HG03378 (cell line): ENCODE measurements around the gene KRTAP12-2.
"Not testable (repeated sequence)": the region's sequence is repeated elsewhere in the genome, so short reads cannot be mapped to it uniquely, and the experiment has no call there.

Experiments
- ATAC-seq: cut with Tn5 transposase; IDR thresholded peaks from one replicate; pipeline ENCODE4 v1.9.1; 2021; ENCODE audit warnings: mild to moderate bottlenecking, moderate library complexity; ENCODE audit not compliant: unreplicated experiment

The KRTAP12-2 gene

DNA sequence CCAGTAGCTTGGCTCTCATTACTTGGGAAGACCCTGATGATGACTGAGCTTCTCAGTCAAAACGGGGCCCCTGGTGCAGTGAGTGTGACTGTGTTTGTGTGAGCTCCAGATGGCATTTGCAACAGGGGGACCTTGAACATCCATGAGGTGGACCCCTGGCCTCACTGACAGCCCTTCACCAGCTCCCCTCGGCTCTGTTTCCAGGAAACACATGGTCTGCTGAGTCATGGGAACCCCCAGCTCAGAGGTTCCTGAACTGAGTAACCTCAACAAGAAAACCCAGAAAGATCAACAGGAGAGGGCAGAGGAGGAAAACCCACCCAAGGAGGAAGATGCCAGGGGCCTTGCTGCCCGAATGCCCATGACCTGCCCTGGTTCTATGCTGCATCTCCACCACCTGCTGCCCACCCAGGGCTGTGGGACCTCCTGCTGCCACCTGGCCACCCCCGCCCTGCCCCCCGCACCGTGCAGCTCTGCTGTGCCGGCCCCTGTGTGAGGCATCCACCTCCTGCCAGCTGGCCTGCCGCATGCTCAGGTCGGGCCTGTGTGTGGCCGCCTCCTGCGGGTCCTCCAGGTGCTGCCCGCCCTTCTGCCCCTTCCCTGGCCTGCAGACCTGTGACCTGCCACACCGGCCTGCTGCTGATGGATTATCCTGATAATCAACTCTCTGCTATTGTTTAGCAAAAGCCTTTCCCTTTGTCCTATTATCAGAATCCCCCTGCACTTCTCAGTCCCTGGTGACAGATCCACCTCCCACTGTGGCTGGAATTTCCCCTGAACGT lies 19.5 kb upstream of the KRTAP12-2 start:
- ATAC-seq, result no peak

DNA sequence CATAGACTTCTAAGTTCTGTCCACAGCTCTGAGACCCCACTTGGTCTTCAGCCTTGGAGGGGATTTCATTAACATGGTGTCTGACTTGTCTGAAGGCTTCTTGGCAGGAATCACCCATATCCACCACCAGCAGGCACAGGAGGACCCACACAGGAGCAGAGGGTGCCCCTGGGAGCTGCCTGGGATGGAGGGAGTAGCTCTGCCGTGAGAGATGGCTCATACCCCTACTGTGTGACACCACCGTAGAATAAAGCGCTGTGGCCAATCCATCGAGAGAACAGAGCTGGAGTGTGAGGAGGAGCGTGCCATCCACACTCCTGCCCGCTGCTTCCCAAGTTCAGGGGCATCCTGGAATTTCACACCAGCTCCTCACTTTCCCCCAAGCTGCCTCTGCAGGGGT lies 18.3 kb upstream of the KRTAP12-2 start:
- ATAC-seq, result not testable (repeated sequence)

DNA sequence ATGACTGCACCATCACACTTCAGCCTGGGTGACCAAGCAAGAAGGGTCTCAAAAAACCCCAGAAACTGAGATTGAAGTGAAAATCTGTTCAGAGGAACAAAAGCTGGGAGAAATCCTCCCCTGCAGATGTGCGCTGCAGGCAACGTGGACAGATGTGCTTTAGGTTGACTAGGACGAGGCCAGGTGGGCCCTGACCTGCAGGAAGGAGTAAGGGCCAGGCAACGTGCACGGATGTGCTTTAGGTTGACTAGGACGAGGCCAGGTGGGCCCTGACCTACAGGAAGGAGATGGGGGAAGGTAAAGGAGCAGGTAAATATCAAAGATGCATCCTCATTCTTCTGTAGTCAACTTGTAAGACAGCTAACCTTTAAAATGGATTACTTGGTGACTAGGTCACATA lies 17.8 kb upstream of the KRTAP12-2 start:
- ATAC-seq, result no peak

DNA sequence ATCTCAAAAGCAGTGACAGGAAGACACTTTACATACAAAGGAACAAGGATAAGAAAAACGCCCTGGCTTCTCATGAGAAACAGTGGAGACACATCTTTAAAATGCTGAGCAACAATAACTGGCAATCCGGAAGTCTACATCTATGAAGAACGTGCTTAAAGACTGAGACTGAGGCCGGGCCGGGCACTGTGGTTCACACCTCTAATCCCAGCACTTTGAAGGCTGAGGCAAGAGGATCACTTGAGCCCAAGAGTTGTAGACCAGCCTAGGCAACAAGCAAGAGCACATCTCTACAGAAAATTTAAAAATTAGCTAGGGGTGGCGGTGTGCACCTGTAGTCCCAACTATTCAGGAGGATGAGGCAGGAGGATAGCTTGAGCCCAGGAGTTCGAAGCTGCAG lies 17.4 kb upstream of the KRTAP12-2 start:
- no peak for ATAC-seq

DNA sequence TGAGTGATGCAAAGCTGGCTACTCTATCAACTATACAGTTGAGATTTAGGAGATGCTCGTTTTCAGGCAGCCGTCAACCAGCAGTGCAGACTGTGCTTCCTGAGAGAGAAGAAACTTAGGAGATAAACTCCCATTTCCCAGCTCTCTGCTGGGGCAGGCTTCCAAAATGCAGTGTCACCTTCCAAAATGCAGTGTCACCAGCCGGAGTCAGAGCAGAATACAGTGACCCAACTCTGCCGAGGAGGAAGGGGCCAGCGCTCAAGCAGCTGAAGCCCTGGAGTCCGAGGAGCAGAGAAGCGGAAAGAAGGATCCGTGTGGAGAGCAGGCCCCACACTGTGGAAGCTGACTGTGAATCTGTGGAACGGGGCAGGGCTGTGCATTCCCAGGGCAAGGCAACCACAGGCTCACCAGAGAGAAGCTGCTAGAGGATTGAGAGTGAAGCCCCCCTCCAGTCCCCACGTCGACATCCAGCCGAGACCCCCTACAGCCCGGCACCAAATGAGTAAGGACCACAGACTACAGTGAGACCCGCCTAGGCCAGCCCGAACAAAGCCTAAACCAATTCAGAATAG lies 15.9 kb upstream of the KRTAP12-2 start:
- ATAC-seq, result no peak

DNA sequence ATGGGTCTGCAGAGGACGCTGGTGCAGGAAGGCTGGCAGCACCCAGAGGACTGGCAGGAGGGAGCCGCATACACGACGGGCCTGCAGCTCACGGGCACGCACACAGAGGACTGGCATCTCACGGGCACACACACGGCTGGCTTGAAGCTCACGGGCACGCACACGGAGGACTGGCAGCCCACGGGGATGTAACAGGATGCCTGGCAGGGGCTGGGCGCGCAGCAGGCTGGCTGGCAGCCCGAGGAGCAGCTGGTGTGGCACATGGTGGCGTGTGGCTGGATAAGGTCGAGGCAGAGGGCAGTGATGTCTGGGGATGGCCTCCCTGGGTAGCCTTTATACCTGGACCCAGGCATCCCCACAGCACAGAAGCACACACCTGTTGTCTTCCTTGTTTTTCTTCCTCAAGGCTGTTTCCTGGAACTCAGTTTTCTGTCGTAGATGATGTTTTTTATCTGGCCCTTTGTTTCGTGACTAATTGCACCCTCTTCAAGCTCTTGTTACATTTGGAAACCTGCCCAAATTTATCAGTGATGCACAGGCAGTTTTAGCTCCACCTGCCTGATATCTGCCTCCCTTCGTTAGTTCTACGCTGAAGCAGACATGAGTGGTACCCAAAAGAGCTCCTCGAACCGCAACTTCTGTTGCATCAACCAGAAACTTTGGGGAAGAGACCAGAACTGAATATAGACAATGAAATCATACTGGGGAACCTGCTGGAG lies 15.3 kb upstream of the KRTAP12-2 start, which contains the start of gene KRTAP12-1:
Gene KRTAP12-1, minus strand, starts transcription at position 303 of the 719 bp plus-strand sequence. Its CDS starts 40 bp downstream, at position 263.
- no peak for ATAC-seq

DNA sequence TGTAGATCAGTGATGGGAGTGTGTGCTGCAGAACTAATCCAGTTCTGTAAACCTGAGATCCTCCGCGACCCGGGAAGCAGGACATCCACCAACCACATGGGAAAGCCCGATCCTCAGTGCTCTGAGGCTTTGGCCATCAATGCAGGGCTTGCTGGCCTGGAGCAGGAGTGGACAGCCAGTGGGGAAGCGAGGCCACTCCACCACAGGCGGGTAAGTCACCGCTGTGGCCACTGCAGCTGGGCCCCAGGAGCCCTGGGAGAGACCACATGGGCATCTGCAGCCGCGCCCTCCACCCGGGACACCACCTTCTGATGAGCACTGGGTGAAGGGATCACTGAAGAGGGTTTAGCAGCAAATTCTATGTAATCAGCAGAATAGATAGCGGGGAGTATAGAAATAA lies 14.4 kb upstream of the KRTAP12-2 start:
- ATAC-seq, result no peak

DNA sequence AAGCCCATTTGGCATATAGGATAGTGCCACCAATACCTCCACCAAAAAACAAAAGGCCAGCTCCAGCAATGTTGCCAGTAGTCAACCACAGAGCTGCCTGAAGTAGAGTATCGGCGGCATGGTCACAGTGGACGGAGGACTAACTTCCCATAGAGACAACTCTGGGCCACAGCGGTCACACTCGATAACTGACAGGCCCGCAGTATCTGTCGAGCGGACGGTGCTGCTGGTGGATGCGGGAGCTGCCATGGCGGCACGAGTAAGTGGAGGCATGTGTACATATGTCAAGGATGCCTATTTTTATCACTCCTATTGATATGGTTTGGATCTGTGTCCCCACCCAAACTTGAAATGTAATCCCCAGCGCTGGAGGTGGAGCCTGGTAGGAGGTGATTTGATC lies 11.2 kb upstream of the KRTAP12-2 start:
- ATAC-seq, result no peak

DNA sequence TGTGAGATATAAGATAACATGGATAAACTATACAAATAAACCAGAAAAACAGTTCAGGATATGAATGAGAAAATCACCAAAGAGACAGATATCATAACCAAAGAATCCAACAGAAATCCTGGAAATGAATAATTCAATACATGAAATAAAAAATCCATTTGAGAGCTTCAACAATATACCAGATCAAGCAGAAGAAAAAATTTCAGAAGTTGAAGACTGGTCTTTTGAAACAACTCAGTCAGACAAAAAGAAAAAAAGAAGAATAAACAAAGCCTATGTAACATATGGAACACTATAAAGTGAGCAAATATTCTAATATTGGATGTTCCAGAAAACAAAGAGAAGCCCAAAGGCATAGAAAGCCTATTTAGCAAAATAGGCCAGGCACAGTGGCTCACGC lies 5.2 kb upstream of the KRTAP12-2 start:
- ATAC-seq, result no peak

DNA sequence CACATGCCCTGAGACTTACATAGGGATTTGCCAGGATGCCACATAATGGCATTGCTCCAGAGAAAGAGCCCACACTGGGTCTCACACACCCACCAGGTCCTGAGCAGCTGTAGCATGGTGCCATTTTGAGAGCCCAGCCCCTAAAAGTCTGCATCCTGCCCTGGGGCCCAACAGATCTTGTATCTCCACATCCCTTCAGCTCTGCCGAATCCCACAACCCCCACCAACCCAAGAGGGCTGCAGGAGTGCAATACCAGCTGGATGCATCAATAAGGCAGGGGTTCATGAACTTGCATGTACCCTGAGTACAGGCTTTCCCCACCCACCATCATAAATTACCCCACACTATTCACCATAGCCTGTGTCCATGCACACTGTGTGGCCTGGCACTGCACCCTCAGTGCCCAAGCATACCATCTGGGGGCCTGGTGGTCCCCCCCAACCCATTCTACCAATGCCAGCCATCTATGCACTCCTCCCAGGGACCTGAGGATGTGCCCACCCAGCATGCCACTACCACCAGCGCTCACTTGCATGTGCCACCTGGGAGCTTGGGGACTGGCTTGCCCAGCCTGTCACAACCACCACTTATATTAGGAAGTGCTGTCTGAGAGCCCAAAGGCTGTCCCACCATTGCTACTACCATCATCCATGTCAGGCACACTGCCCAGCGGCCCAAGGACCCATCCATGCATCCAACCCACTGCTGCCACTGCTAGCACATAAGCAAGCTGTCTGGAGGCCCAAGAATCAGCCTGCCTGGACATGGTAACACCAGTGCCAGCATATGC lies 4.1 kb upstream of the KRTAP12-2 start:
- ATAC-seq, result no peak

DNA sequence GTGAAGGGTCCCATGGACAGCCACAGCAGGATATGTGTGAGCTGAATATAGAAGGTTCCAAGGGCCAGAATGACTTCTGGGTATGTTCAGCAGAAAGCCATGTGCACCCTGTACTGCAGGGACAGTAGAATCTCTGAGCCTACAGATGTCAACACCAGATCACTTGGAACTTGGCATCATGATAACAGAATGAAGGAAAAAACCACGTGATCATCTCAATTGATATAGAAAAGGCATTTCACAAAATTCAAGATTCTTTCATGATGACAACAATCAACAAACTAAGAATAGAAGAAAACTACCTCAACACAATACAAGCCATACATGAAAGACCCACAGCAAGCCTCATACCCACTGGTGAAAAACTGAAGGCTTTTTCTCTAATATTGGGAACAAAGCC lies 885 bp upstream of the KRTAP12-2 start:
- ATAC-seq, result no peak

DNA sequence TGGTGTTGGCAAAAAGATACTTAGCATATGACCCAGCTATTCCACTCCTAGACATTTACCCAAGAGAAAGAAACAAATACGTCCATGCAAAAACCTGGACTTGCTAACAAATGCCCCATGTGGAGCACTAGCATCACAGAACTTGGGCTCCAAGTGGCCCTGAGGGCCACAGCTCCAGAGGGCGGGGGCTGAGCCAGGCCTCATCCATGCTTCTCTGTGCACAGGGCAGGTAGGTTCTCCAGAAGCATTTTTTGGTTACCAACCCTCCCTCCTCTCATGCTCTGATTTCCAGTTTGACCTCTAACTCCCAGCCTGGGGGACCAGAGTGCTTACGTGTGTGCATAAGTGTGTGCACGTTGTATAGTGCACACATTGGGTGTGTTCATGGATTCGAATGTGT lies 2.0 kb downstream of the KRTAP12-2 start:
- ATAC-seq, result no peak

DNA sequence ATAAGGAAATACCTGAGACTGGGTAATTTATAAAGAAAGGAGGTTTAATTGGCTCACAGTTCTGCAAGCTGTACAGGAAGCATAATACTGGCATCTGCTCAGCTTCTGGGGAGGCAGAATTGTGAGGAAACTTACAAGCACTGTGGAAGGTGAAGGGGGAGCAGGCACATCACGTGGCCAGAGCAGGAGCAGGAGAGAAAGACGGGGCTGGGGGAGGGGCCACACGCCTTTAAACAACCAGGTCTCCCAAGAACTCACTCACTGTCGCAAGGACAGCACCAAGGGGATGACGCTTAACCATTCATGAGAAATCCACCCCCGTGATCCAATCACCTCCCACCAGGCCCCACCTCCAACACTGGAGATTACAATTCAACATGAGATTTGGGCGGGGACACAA lies 5.2 kb downstream of the KRTAP12-2 start:
- not testable (repeated sequence) for ATAC-seq

DNA sequence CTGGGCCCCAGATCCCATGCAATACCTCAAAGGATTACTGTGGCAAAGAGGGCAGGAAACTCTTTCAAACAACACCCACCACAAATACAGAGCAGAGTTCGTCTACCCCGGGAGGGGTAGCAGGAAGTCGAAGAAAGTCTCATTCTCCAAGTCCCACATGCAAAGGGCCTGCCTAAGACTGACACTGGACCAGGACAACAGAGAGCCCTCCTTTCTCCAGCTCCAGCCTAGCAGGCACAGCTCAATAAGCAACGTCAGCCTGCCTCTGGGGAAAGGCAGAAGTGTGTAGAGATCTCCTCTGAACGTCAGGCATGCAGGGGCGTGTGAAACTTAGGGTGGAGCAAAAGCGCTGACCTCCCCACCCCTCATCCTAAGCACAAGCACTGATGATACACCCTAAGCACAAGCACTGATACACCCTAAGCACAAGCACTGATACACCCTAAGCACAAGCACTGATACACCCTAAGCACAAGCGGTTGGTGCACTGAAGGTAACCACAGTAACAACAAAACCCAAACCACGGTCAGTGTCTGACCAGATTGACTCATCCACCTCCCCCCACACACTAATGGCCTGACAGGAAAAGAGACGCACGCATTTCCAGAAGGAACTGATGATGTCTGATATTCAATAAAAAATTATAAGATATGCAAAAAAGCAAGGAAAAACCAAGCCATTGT lies 7.7 kb downstream of the KRTAP12-2 start:
- ATAC-seq, result no peak

DNA sequence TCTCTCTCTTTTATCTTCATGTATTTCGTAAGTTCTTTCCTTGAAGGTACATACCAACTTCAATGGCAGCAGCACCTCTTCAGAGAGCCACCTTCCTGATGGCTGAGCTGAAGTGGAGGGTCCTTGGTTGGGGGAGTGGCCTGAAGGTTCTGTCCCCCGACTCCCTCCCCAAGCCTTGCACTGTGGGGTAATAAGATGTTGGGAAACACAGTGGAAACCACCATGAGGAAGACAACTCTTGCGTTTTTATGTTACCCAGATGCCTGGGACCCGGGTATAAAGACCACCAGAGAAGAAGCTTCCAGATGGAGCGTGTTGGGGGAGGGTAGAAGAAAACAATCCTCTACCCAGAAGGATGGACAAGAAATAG lies 8.2 kb downstream of the KRTAP12-2 start:
- no peak for ATAC-seq

DNA sequence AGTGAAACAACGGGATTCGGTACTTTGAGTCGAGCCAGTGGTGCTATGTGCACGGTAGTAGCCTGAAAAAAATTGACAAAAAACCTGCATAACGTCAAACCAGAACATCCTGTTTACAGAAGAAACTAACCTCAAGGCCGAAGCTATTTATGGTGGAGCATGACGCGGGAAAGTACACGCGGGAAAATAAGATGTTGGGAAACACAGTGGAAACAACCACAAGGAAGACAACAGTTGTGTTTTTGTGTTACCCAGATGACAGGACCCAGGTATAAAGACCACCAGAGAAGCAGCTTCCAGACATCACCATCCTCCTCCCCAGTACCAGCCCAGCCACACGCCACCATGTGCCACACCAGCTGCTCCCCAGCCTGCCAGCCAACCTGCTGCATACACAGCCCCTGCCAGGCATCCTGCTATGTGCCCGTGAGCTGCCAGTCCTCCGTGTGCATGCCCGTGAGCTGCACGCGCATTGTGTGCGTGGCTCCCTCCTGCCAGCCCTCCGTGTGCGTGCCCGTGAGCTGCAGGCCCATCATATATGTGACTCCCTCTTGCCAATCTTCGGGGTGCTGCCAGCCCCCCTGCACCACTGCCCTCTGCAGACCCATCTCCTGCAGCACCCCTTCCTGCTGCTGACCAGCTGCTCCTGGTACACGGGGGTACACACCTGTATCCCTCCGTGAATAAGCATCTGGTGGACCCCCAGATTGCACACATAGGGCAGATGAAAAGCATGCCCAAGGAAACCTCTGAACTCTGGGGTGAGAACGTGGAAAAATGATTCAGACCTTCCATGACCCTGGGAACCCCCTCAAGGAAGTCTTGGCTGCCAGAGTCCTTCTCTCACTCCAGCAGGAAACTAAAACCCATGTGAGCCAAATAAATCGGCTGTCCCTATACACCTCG lies 8.8 kb downstream of the KRTAP12-2 start, which contains the start of gene KRTAP12-3:
Gene KRTAP12-3, plus strand, starts transcription at position 298 of the 906 bp plus-strand sequence. Its CDS starts 48 bp downstream, at position 346.
- ATAC-seq, result no peak

DNA sequence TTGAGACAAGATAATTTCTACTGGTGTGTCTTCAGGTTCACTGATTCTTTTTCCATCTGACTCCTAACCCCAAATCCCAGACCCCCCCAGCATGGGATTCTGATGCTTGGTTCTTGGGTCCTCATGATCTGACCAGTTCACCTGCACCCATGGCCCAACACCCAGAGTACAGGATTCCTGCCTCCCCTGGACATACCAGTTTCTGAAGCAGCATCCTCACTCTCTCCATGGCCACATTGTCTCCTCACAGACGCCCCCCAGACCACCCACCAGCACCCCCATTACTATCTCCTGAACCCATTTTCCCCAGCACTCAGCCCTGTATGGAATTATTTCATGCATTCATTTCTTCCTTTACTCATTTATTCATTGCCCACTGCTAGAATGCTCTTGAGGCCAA lies 9.9 kb downstream of the KRTAP12-2 start:
- no peak for ATAC-seq

DNA sequence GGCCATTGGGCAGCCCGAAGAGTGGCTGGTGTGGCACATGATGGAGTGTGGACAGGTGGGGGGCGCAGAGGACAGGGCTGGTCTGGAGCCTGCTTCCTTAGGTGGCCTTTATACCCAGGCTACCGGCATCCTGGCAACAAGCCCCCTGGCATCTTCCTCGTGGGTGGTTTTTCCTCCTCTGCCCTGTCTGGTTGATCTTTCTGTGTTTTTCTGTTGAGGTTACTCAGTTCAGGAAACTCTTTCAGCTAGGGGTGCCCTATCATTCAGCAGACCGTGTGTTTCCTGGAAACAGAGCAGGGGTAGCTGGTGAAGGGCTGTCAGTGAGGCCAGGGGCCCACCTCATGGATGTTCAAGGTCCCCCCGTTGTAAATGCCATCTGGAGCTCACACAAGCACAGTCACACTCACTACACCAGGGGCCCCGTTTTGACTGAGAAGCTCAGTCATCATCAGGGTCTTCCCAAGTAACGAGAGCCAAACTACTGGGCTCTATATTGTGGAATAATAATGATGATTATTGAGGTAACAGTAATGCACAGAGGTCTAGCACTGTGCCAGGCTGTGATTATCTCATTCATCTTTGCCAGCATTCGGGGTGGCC lies 12.1 kb downstream of the KRTAP12-2 start, which contains the start of gene KRTAP12-4:
Gene KRTAP12-4, minus strand, starts transcription at position 84 of the 600 bp plus-strand sequence. Its CDS starts 45 bp downstream, at position 39.
- ATAC-seq, result no peak
